ENCODE results near the gene ATG9A. TPM values are rescaled to one million over a fixed set of nuclear protein-coding genes. Genes with fewer than 3 reads are reported as not detected.

The ATG9A gene, protein sequence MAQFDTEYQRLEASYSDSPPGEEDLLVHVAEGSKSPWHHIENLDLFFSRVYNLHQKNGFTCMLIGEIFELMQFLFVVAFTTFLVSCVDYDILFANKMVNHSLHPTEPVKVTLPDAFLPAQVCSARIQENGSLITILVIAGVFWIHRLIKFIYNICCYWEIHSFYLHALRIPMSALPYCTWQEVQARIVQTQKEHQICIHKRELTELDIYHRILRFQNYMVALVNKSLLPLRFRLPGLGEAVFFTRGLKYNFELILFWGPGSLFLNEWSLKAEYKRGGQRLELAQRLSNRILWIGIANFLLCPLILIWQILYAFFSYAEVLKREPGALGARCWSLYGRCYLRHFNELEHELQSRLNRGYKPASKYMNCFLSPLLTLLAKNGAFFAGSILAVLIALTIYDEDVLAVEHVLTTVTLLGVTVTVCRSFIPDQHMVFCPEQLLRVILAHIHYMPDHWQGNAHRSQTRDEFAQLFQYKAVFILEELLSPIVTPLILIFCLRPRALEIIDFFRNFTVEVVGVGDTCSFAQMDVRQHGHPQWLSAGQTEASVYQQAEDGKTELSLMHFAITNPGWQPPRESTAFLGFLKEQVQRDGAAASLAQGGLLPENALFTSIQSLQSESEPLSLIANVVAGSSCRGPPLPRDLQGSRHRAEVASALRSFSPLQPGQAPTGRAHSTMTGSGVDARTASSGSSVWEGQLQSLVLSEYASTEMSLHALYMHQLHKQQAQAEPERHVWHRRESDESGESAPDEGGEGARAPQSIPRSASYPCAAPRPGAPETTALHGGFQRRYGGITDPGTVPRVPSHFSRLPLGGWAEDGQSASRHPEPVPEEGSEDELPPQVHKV
- total RNA-seq = 36.1 and 71.0 TPM in 2 replicates

DNA sequence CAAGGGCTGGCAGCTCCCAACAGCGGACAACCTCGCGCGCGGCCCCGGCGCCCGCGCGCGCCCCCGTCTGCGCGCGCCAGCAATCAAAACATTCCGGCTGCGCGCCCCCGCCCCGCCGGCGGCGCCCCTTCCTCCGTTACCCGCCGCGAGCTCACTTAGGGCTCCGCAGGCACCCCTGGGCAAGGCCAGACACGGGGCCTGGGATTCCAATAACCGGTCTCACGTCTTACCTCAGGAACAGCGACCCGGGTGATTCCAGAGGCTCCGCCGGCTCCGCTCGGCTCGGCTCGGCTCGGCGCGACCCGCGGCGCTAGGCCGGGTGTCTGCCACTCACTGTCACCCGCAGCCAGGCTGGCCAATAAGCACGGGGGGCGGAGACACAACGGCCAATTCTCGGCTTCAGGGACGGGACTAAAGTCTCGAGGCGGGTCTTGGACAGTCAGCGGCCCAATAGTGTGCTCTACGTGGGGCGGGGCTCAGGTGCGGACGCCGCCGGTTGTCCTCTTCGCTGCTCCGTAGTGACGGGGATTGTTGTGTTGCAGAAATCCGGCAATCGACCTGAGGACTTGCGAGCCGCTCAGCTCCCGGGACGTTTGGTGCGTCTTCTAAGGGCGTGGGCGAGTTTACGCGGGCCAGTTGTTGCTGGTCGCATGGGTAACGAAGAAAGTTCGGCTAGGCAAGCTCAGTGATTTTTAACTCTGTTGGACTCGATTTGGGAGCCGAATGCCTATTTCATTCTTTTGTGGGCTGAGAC is at the start of gene ATG9A, which contains the start of gene ANKZF1:
ATG9A (minus strand) TSS at position 332 of the 754 bp plus-strand sequence. CDS start 1,612 bp downstream, outside the sequence.
ANKZF1 (plus strand) TSS at position 502 of the 754 bp plus-strand sequence. CDS start 452 bp downstream, outside the sequence.

GRCh38 chr2:219253753-219254589 is 24.5 kb upstream of the ATG9A start, which contains the start of gene TUBA4A:
TSS of gene TUBA4A (minus strand) at chr2:219253918. CDS start at chr2:219253858, 60 bp downstream.

GRCh38 chr2:219252900-219253752 is 23.7 kb upstream of the ATG9A start, which contains the start of gene TUBA4B:
TSS of gene TUBA4B (plus strand) at chr2:219253243. CDS start at chr2:219253408, 165 bp downstream.

GRCh38 chr2:219245148-219245898 is 15.9 kb upstream of the ATG9A start, which contains the start of the genes GLB1L and STK16:
TSS of gene GLB1L (minus strand) at chr2:219245444. CDS start at chr2:219243573, 1,871 bp downstream.
TSS of gene STK16 (plus strand) at chr2:219245479. CDS start at chr2:219246000, 521 bp downstream.

GRCh38 chr2:219218732-219219701 is 10.4 kb downstream of the ATG9A start, which contains the start of gene ABCB6:
TSS of gene ABCB6 (minus strand) at chr2:219218958. CDS start at chr2:219218673, 285 bp downstream.

DNA sequence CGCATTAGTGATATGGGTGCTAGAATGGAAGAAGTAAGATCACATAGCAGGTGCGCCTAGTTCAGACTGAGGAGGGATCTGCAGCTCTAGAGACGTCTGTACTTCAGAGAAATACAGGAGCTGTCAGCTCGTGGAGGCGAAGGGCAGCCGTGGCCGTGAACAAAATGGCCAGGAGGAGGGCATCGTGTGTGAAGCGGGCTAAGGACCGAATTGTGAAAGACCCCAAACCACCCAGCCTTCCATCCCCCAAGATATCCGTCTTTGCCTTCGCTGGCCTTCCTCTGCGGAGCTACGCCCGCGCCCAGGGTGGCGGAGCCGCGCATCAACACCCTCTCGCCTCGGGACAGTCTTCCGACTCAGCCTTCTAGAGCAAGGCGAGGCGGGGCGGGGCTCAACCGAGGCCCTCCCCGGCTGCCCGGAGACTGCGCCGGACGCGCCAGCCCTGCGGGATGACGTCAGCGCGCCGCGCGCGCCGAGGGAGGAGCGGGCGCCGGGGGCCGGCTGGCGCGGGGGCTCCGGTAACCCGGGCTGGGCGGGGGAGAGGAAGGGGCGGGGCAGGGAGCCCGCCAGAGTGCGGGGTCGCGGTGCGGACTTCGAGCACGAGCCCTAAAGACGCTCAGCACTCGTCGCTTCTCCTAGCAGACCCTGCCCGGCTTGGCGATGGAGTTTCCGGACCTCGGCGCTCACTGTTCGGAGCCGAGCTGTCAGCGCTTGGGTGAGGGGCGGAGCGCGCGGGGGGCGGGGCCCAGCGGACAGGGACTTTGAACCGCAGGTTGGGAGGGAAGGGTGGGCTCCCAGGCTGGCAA is 22.9 kb downstream of the ATG9A start, which contains the start of gene ZFAND2B:
ZFAND2B (plus strand) TSS at position 455 of the 806 bp plus-strand sequence; CDS start at position 661, 206 bp downstream.

GRCh38 chr2:219177552-219178376 is 51.7 kb downstream of the ATG9A start, which contains the start of gene RETREG2:
TSS of gene RETREG2 (plus strand) at chr2:219178275. CDS start at chr2:219178353, 78 bp downstream.

DNA sequence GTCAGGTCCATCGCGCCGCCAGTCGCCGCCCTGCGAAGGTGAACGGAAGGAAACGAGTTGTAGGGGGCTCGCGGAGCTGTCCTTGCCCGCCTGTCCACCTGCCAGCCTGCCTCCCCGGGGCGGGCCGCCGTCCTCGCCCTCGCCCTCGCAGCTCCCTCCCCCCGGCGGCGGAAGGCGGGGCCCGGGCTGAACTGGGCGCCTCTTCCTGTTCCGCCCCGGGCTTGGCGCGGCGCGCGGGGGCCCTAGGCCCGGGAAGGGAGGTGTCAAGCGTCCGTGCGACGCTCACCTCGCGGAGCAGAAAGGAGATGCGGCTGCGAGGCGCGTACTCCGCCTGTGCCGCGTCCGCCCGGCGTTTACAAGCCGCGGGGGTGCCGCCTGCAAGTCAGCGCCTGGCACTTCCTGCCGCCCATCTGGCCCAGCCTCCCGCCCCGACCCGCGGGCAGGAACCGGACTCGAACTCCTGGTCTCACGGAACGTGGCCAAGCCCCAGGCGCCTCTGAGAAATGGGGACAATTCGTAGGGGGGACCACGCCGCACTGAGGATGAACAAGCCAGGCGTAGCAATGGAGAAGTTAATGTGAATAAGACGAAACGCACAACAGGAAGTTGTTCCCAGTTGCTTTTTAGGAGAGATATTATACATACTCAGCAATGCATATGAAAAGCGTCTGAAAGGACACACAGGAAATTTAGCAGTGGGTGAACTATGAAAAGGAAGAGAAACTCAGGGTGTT is 52.5 kb downstream of the ATG9A start, which contains the start of gene CNPPD1:
CNPPD1 (minus strand) TSS at position 108 of the 734 bp plus-strand sequence; CDS start at position 11, 97 bp downstream.

DNA sequence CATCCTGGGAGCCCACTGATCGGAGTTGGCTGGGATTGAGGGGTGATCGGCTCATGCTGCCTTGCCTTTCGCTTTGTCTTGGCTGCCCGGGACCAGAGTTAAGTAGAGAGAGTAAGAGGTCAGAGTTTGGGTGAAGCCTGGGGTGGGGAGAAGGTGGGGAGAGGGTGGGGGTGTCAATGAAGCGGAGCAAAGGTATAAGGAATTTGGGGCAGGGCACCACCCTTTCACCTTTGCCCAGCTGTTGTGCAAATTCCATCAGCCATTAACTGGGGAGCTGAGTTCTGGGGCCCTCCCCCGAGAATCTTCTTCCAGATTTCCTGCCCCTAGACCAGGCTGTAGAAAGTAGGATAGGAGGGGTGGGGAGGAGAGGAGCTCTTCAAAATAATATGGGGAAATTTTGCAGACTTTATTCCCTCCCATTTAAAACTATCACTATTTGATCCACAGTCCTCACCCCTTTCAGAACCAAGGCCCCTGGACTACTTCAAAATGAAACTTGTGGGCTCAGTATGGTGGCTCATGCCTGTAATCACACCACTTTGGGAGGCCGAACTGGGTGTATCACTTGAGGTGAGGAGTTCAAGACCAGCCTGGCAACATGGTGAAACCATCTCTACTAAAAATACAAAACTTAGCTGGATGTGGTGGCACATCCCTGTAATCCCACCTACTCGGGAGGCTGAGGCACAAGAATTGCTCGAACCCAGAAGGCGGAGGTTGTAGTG is 59.3 kb downstream of the ATG9A start, which contains the start of gene SLC23A3:
SLC23A3 (minus strand) TSS at position 100 of the 725 bp plus-strand sequence; CDS start at position 55, 45 bp downstream.

Other genes starting within 250 kb of the ATG9A start
- gene FEV, start 244.5 kb downstream of the ATG9A start, total RNA-seq = not detected in 2 replicates
- gene CRYBA2, start 236.2 kb downstream of the ATG9A start, total RNA-seq = not detected in 2 replicates
- gene CFAP65, start 188.1 kb downstream of the ATG9A start, total RNA-seq = not detected in 2 replicates
- under 0.01 TPM in 1 of 2 replicates, not detected in the other for gene IHH, start 168.7 kb downstream of the ATG9A start, total RNA-seq
- 21.9 and 23.6 TPM in 2 replicates for gene NHEJ1, start 68.8 kb downstream of the ATG9A start, total RNA-seq
- gene SLC23A3, start 59.6 kb downstream of the ATG9A start, total RNA-seq = 0.54 and 2.0 TPM in 2 replicates
- 13.4 and 14.5 TPM in 2 replicates for gene CNPPD1, start 52.7 kb downstream of the ATG9A start, total RNA-seq
- gene RETREG2, start 51.4 kb downstream of the ATG9A start, total RNA-seq = 75.0 and 85.6 TPM in 2 replicates
- gene ZFAND2B, start 22.9 kb downstream of the ATG9A start, total RNA-seq = 31.4 and 37.8 TPM in 2 replicates
- gene ABCB6, start 10.7 kb downstream of the ATG9A start, total RNA-seq = 16.1 and 38.0 TPM in 2 replicates
- 34.9 and 45.5 TPM in 2 replicates for gene ANKZF1, start 170 bp upstream of the ATG9A start, total RNA-seq
- 28.3 and 33.0 TPM in 2 replicates for gene GLB1L, start 15.8 kb upstream of the ATG9A start, total RNA-seq
- gene STK16, start 15.8 kb upstream of the ATG9A start, total RNA-seq = 30.2 and 77.9 TPM in 2 replicates
- not detected in 2 replicates for gene TUBA4B, start 23.6 kb upstream of the ATG9A start, total RNA-seq
- gene TUBA4A, start 24.3 kb upstream of the ATG9A start, total RNA-seq = 5.1 and 69.6 TPM in 2 replicates
- 63.2 and 74.1 TPM in 2 replicates for gene DNAJB2, start 49.7 kb upstream of the ATG9A start, total RNA-seq
- gene PTPRN, start 79.8 kb upstream of the ATG9A start, total RNA-seq = under 0.01 and 0.11 TPM in 2 replicates
- gene RESP18, start 103.1 kb upstream of the ATG9A start, total RNA-seq = not detected in 2 replicates
- gene DNPEP, start 158.3 kb upstream of the ATG9A start, total RNA-seq = 47.5 and 55.0 TPM in 2 replicates
- gene DES, start 188.7 kb upstream of the ATG9A start, total RNA-seq = under 0.01 TPM in 1 of 2 replicates, not detected in the other
- gene SPEG, start 205.2 kb upstream of the ATG9A start, total RNA-seq = 20.4 and 40.8 TPM in 2 replicates

Measured in placental epithelial cell (primary cell).